Mucosa of rectum (tissue), 2 donors: Measurements from ENCODE around the gene MAGI1.

Experiments used
- H3K27ac ChIP-seq, 2 donors: one replicate each; pipeline ENCODE4 v1.7.0; 2013; ENCODE audit warnings: inconsistent platforms in 2 of 2, low read depth in 2 of 2, low read length in 2 of 2
- H3K27me3 ChIP-seq, 2 donors: one replicate each; pipeline ENCODE4 v1.7.0; 2013; ENCODE audit warnings: low read length in 2 of 2; ENCODE audit not compliant: control insufficient read depth in 2 of 2, insufficient read depth in 2 of 2
- H3K36me3 ChIP-seq, 2 donors: one replicate each; pipeline ENCODE4 v1.7.0; 2013; ENCODE audit warnings: low read length in 2 of 2; ENCODE audit not compliant: control insufficient read depth in 2 of 2, insufficient read depth in 2 of 2
- H3K4me1 ChIP-seq, 2 donors: one replicate each; pipeline ENCODE4 v1.7.0; 2013; ENCODE audit warnings: low read length in 2 of 2, mild to moderate bottlenecking in 1 of 2; ENCODE audit not compliant: control insufficient read depth in 2 of 2, insufficient read depth in 2 of 2
- H3K4me3 ChIP-seq, 2 donors: one replicate each; pipeline ENCODE4 v1.7.0; 2013; ENCODE audit warnings: low read length in 2 of 2
- H3K9ac ChIP-seq, 2 donors: one replicate each; pipeline ENCODE4 v1.7.0; 2013; ENCODE audit warnings: low read length in 2 of 2, low read depth in 1 of 2, mild to moderate bottlenecking in 1 of 2
- H3K9me3 ChIP-seq, 2 donors: one replicate each; pipeline ENCODE4 v1.7.0; 2013; ENCODE audit warnings: low read length in 2 of 2; ENCODE audit not compliant: control insufficient read depth in 2 of 2
- donor health status: healthy.
- donor health status: Normal muscosa, but diverticular disease.

The MAGI1 gene

GRCh38 chr3:65638301-65638700 lies 400.4 kb downstream of the MAGI1 start:
- no peaks in the 10 kb centered on the region for H3K27me3 ChIP-seq
- H3K9me3 ChIP-seq, result no peaks in the 10 kb centered on the region
- H3K9ac ChIP-seq, result no peak overlapping the region
- no peaks in the 10 kb centered on the region for H3K36me3 ChIP-seq
- no peak overlapping the region for H3K4me3 ChIP-seq
- no peaks in the 10 kb centered on the region for H3K4me1 ChIP-seq
- H3K27ac ChIP-seq, result no peak overlapping the region

GRCh38 chr3:65636326-65636725 lies 402.4 kb downstream of the MAGI1 start:
- H3K27ac ChIP-seq, result no peak overlapping the region
- H3K9ac ChIP-seq, result no peak overlapping the region
- no peak overlapping the region for H3K4me3 ChIP-seq
- no peaks in the 10 kb centered on the region for H3K9me3 ChIP-seq
- no peaks in the 10 kb centered on the region for H3K4me1 ChIP-seq
- no peaks in the 10 kb centered on the region for H3K27me3 ChIP-seq
- no peaks in the 10 kb centered on the region for H3K36me3 ChIP-seq

- H3K27me3 ChIP-seq, result no peaks in the 10 kb centered on the region
- H3K9ac ChIP-seq, result no peak overlapping the region
- no peaks in the 10 kb centered on the region for H3K9me3 ChIP-seq
- no peaks in the 10 kb centered on the region for H3K4me1 ChIP-seq
- H3K36me3 ChIP-seq, result no peaks in the 10 kb centered on the region
- H3K4me3 ChIP-seq, result no peak overlapping the region
- no peak overlapping the region for H3K27ac ChIP-seq
Measured at GRCh38 chr3:65635657-65636056, 403.1 kb downstream of the MAGI1 start.

- H3K36me3 ChIP-seq, result no peaks in the 10 kb centered on the region
- no peak overlapping the region for H3K9ac ChIP-seq
- no peak overlapping the region for H3K27ac ChIP-seq
- no peaks in the 10 kb centered on the region for H3K9me3 ChIP-seq
- no peaks in the 10 kb centered on the region for H3K27me3 ChIP-seq
- no peaks in the 10 kb centered on the region for H3K4me1 ChIP-seq
- no peak overlapping the region for H3K4me3 ChIP-seq
Measured at GRCh38 chr3:65633018-65633638, 405.6 kb downstream of the MAGI1 start.

GRCh38 chr3:65632414-65632813 lies 406.3 kb downstream of the MAGI1 start:
- no peak overlapping the region for H3K4me3 ChIP-seq
- no peaks in the 10 kb centered on the region for H3K36me3 ChIP-seq
- no peaks in the 10 kb centered on the region for H3K27me3 ChIP-seq
- H3K9ac ChIP-seq, result no peak overlapping the region
- H3K9me3 ChIP-seq, result no peaks in the 10 kb centered on the region
- no peaks in the 10 kb centered on the region for H3K4me1 ChIP-seq
- no peak overlapping the region for H3K27ac ChIP-seq

GRCh38 chr3:65628978-65629377 lies 409.7 kb downstream of the MAGI1 start:
- H3K9ac ChIP-seq, result no peak overlapping the region
- no peaks in the 10 kb centered on the region for H3K36me3 ChIP-seq
- no peak overlapping the region for H3K4me3 ChIP-seq
- no peaks in the 10 kb centered on the region for H3K27me3 ChIP-seq
- H3K4me1 ChIP-seq, result no peaks in the 10 kb centered on the region
- no peaks in the 10 kb centered on the region for H3K9me3 ChIP-seq
- H3K27ac ChIP-seq, result no peak overlapping the region

- no peaks in the 10 kb centered on the region for H3K27me3 ChIP-seq
- no peaks in the 10 kb centered on the region for H3K36me3 ChIP-seq
- H3K27ac ChIP-seq, result no peak overlapping the region
- no peak overlapping the region for H3K9ac ChIP-seq
- no peaks in the 10 kb centered on the region for H3K9me3 ChIP-seq
- H3K4me3 ChIP-seq, result no peak overlapping the region
- H3K4me1 ChIP-seq, result no peaks in the 10 kb centered on the region
Measured at GRCh38 chr3:65627062-65627461, 411.7 kb downstream of the MAGI1 start.

- Histone ChIP-seq H3K4me1 (no peaks in the 10 kb centered on the region), H3K27ac (no peak overlapping the region), H3K9ac (no peak overlapping the region), H3K9me3 (no peaks in the 10 kb centered on the region), H3K27me3 (no peaks in the 10 kb centered on the region), H3K4me3 (no peak overlapping the region), H3K36me3 (no peaks in the 10 kb centered on the region)
Measured at GRCh38 chr3:65625305-65625704, 413.4 kb downstream of the MAGI1 start.

- no peak overlapping the region for H3K27ac ChIP-seq
- no peaks in the 10 kb centered on the region for H3K27me3 ChIP-seq
- H3K9ac ChIP-seq, result no peak overlapping the region
- no peaks in the 10 kb centered on the region for H3K36me3 ChIP-seq
- no peaks in the 10 kb centered on the region for H3K9me3 ChIP-seq
- no peaks in the 10 kb centered on the region for H3K4me1 ChIP-seq
- H3K4me3 ChIP-seq, result no peak overlapping the region
Measured at GRCh38 chr3:65623362-65623761, 415.4 kb downstream of the MAGI1 start.

- Histone ChIP-seq H3K9ac (no peak overlapping the region), H3K36me3 (no peaks in the 10 kb centered on the region), H3K9me3 (no peaks in the 10 kb centered on the region), H3K4me3 (no peak overlapping the region), H3K4me1 (no peaks in the 10 kb centered on the region), H3K27ac (no peak overlapping the region), H3K27me3 (no peaks in the 10 kb centered on the region)
Measured at GRCh38 chr3:65619888-65620287, 418.8 kb downstream of the MAGI1 start.

GRCh38 chr3:65619451-65619881 lies 419.3 kb downstream of the MAGI1 start:
- no peak overlapping the region for H3K4me3 ChIP-seq
- H3K9ac ChIP-seq, result no peak overlapping the region
- no peaks in the 10 kb centered on the region for H3K9me3 ChIP-seq
- no peaks in the 10 kb centered on the region for H3K4me1 ChIP-seq
- no peaks in the 10 kb centered on the region for H3K36me3 ChIP-seq
- no peaks in the 10 kb centered on the region for H3K27me3 ChIP-seq
- H3K27ac ChIP-seq, result no peak overlapping the region
